Right cardiac atrium (tissue), 5 donors: ENCODE measurements around the gene TSTD2. TPM values are rescaled to one million over a fixed set of nuclear protein-coding genes. Genes with fewer than 3 reads are reported as not detected.

Experiments
- ATAC-seq, 2 donors: fragments of 200-7000 bp; cut with Tn5 transposase; one replicate each; pipeline versions ENCODE4 v1.8.0 to v1.9.1; 2020; ENCODE audit warnings: moderate library complexity in 2 of 2, mild to moderate bottlenecking in 1 of 2
- DNase-seq, 3 donors: peaks; one replicate each; pipeline ENCODE4 v3.0.0-alpha.2; 2020
- H3K27ac ChIP-seq: one replicate; pipeline ENCODE4 v1.5.1; 2013; ENCODE audit warnings: mild to moderate bottlenecking, low read length, control low read depth, moderate library complexity
- H3K27me3 ChIP-seq: one replicate; pipeline ENCODE4 v1.6.1; 2013; ENCODE audit not compliant: control insufficient read depth, insufficient read depth
- H3K4me1 ChIP-seq: one replicate; pipeline ENCODE4 v1.6.1; 2013; ENCODE audit warnings: low read length; ENCODE audit not compliant: control insufficient read depth, insufficient read depth
- H3K4me3 ChIP-seq: one replicate; pipeline ENCODE4 v1.5.1; 2013; ENCODE audit warnings: low read length, control low read depth
- H3K9me3 ChIP-seq: one replicate; pipeline ENCODE4 v1.6.1; 2013; ENCODE audit warnings: low read length; ENCODE audit not compliant: control insufficient read depth
- WGBS: extraction: QIAGEN DNeasy Blood & Tissue Kit; methylation state at CpG from one replicate; pipeline ENCODE4 v1.1.7; 2013; 5-methylcytosine and 5-hydroxymethylcytosine counted together
- intact Hi-C, 4 donors: fragments of 100-400 bp; cut with DNase I; formaldehyde crosslinking; loops; one replicate each; pipeline versions ENCODE4 v1.11.0 to v1.14.0; 2022 to 2023
- polyA plus RNA-seq: library from polyadenylated mRNA; stranded (reverse); fragments of 200-250 nt; gene quantifications from one replicate; pipeline ENCODE4 v1.2.3, GENCODE V29; 2013
- total RNA-seq, 4 donors: library from RNA; stranded (reverse); fragmentation: NEBNext Ultra II Directional; extraction: Animal tissue kit (Norgen Biotek cat#: 25700); gene quantifications; one replicate each; pipeline ENCODE4 v1.2.1, GENCODE V29; 2021
- donor health status: healthy with polysubstance abuse.
- donor health status: DM: no; HTN: yes; CAD: no.
- donor health status: DM: no; HTN: no; CAD: no.
- donor health status: DM: no; HTN: yes; CAD: no; lungs with severe emphysema.
- donor health status: DM: yes; HTN: yes; CAD: no.

The TSTD2 gene
- total and polyA plus RNA-seq, 5 donors = 14.0 to 29.5 (median 22.9) TPM

DNA sequence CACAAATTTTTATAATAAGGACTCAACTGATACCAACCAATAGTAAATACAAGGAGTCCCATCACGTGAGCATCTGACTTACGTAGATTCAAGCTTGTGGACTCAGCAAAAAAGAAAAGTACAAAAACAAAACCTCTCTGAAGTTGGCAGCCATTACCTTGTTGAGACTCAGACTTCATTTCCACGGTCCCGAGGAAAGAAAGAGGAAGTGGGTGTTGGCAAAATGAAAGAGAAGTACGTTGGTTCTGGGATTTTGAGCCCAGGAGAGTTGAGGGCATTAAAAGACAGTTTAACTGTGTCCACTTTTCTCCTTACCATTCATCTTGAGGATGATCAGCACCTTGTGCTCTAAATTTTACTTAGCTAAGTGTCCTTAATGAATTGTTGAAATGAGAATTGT is 27.2 kb upstream of the TSTD2 start:
- ATAC-seq (peak in 1 of 2 donors; percentile 51), DNase-seq (no peak)
- intact Hi-C loops = no loop called here
- Histone ChIP-seq H3K4me3 (no peak overlapping the region), H3K27ac (no peak overlapping the region), H3K4me1 (no peaks in the 10 kb centered on the region), H3K27me3 (no peaks in the 10 kb centered on the region), H3K9me3 (no peaks in the 10 kb centered on the region)
- 59% methylated on average over 5 of the region's 5 CpGs for WGBS

DNA sequence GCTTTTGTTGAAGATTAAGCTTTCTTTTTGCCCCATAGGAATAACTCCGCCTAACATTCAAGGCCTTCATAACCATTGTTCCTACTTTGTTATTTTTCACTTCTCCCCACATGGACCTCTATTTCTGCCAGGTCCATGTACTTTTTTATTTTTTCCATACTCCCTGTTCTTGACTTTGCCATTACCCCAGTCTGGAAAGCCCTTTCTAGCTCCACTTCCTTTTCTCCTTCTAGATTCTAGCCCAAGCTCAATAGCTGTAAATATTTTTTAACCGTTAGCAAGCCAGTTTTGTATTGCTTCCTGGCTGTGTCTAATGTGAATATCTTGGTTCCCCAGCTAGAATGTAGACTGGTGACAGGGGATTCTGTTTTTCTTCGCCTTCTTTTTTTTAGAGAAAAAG is 26.6 kb upstream of the TSTD2 start:
- no peaks in the 10 kb centered on the region for H3K4me1 ChIP-seq
- WGBS = 86% methylated on average over 3 of the region's 3 CpGs
- DNase-seq = no peak
- no peak for ATAC-seq
- intact Hi-C loops = no loop called here
- H3K9me3 ChIP-seq = no peaks in the 10 kb centered on the region
- H3K27me3 ChIP-seq = no peaks in the 10 kb centered on the region
- H3K4me3 ChIP-seq = no peak overlapping the region
- H3K27ac ChIP-seq = no peak overlapping the region

- ATAC-seq (no peak), DNase-seq (no peak)
- no peaks in the 10 kb centered on the region for H3K4me1 ChIP-seq
- no peak overlapping the region for H3K27ac ChIP-seq
- 84% methylated on average over 1 of the region's 1 CpG for WGBS
- H3K9me3 ChIP-seq = no peaks in the 10 kb centered on the region
- intact Hi-C loops = no loop called here
- H3K27me3 ChIP-seq = no peaks in the 10 kb centered on the region
- no peak overlapping the region for H3K4me3 ChIP-seq
Measured at GRCh38 chr9:97658707-97659106, 25.5 kb upstream of the TSTD2 start.

DNA sequence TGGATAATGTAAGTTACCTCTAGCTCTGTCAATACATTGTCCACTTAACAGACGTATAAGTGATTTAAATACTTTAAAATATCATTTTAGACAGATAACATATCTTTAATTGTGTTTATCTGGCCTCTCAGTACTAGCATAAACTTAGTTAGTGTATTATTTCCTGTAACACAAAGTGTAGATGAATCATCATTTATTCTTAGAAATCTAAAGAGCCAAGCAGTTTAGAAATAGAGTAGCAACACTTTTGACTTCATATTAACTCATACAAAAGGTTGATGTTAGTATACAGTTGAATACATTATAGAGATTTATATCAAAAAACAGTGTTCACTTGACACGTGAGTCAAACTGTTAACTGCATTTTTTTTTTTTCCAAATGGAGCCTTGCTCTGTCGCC is 18.5 kb upstream of the TSTD2 start:
- DNase-seq (no peak), ATAC-seq (no peak)
- 67% methylated on average over 3 of the region's 3 CpGs for WGBS
- H3K27me3 ChIP-seq = no peaks in the 10 kb centered on the region
- H3K27ac ChIP-seq = no peak overlapping the region
- H3K4me3 ChIP-seq = no peak overlapping the region
- no peaks in the 10 kb centered on the region for H3K9me3 ChIP-seq
- H3K4me1 ChIP-seq = no peaks in the 10 kb centered on the region
- intact Hi-C loops = no loop called here

DNA sequence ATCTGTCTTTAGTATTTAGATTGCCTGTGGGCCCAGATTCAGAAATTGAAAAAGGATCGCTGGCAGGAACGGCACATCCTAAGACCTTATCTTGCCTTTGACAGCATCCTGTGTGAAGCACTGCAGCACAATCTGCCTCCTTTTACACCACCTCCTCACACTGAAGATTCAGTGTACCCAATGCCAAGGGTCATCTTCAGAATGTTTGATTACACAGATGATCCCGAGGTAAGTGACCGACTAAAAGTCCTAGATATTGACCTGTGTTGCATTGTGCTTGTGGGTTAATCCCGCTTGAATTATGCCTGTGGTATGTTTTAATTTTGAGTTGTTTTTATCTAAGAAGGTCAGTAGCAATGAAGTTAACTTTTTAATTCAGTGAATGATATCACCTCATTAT is 14.8 kb upstream of the TSTD2 start:
- no peak overlapping the region for H3K27ac ChIP-seq
- WGBS = 76% methylated on average over 5 of the region's 5 CpGs
- no peak for DNase-seq
- H3K4me3 ChIP-seq = no peak overlapping the region
- no peaks in the 10 kb centered on the region for H3K4me1 ChIP-seq
- intact Hi-C loops = no loop called here
- no peak for ATAC-seq
- H3K27me3 ChIP-seq = no peaks in the 10 kb centered on the region
- no peaks in the 10 kb centered on the region for H3K9me3 ChIP-seq

- intact Hi-C loops = no loop called here
- H3K4me1 ChIP-seq = no peaks in the 10 kb centered on the region
- DNase-seq (no peak), ATAC-seq (no peak)
- no peak overlapping the region for H3K27ac ChIP-seq
- H3K4me3 ChIP-seq = no peak overlapping the region
- no peaks in the 10 kb centered on the region for H3K9me3 ChIP-seq
- H3K27me3 ChIP-seq = no peaks in the 10 kb centered on the region
Measured at GRCh38 chr9:97645720-97646119, 12.6 kb upstream of the TSTD2 start.

- H3K9me3 ChIP-seq = no peaks in the 10 kb centered on the region
- no peak overlapping the region for H3K27ac ChIP-seq
- ATAC-seq (no peak), DNase-seq (no peak)
- intact Hi-C loops = no loop called here
- 74% methylated on average over 2 of the region's 2 CpGs for WGBS
- no peak overlapping the region for H3K4me3 ChIP-seq
- peaks cover 3% of the 10 kb centered on the region for H3K4me1 ChIP-seq
- no peaks in the 10 kb centered on the region for H3K27me3 ChIP-seq
Measured at GRCh38 chr9:97640325-97640724, 7.2 kb upstream of the TSTD2 start.

GRCh38 chr9:97638666-97639065 is 5.5 kb upstream of the TSTD2 start:
- Histone ChIP-seq H3K9me3 (no peaks in the 10 kb centered on the region), H3K4me3 (no peak overlapping the region), H3K27me3 (no peaks in the 10 kb centered on the region), H3K27ac (no peak overlapping the region), H3K4me1 (peaks cover 3% of the 10 kb centered on the region)
- WGBS = 66% methylated on average over 3 of the region's 3 CpGs
- no peak for ATAC-seq
- intact Hi-C loops = no loop called here
- DNase-seq = no peak

- intact Hi-C loops = no loop called here
- ATAC-seq (no peak), DNase-seq (no peak)
- Histone ChIP-seq H3K9me3 (no peaks in the 10 kb centered on the region), H3K4me3 (no peak overlapping the region), H3K4me1 (peaks cover 3% of the 10 kb centered on the region), H3K27me3 (no peaks in the 10 kb centered on the region), H3K27ac (no peak overlapping the region)
- WGBS = 69% methylated on average over 3 of the region's 3 CpGs
Measured at GRCh38 chr9:97636903-97637302, 3.7 kb upstream of the TSTD2 start.

- intact Hi-C loops = no loop called here
- no peak overlapping the region for H3K27ac ChIP-seq
- no peaks in the 10 kb centered on the region for H3K9me3 ChIP-seq
- WGBS = 74% methylated on average over 7 of the region's 7 CpGs
- H3K4me3 ChIP-seq = peak overlapping the region; percentile 64
- H3K27me3 ChIP-seq = no peaks in the 10 kb centered on the region
- H3K4me1 ChIP-seq = peaks cover 6% of the 10 kb centered on the region
- no peak for DNase-seq
- ATAC-seq = no peak
Measured at GRCh38 chr9:97635026-97635425, 1.9 kb upstream of the TSTD2 start.

GRCh38 chr9:97633859-97634490 is 807 bp upstream of the TSTD2 start:
- Histone ChIP-seq H3K4me1 (peaks cover 6% of the 10 kb centered on the region), H3K27ac (peak overlapping the region; percentile 92), H3K4me3 (peak overlapping the region; percentile 64), H3K9me3 (no peaks in the 10 kb centered on the region), H3K27me3 (no peaks in the 10 kb centered on the region)
- intact Hi-C loops = no loop called here
- DNase-seq = no peak
- no peak for ATAC-seq
- under 1% methylated on average over 43 of the region's 43 CpGs for WGBS
